Left ventricle myocardium inferior (tissue), 1 donor: ENCODE results near the gene SLC23A3. TPM values are rescaled to one million over a fixed set of nuclear protein-coding genes. Genes with fewer than 3 reads are reported as not detected.

Experiments used
- DNase-seq: peaks from one replicate; pipeline ENCODE4 v3.0.0-alpha.2; 2020
- H3K27ac ChIP-seq: fragments of 200-600 bp; replicated peaks from 2 replicates; pipeline ENCODE4 v1.8.0; 2021
- H3K27me3 ChIP-seq: fragments of 200-600 bp; 2 replicates; pipeline ENCODE4 v1.8.0; 2021; ENCODE audit warnings: low read depth
- H3K36me3 ChIP-seq: fragments of 200-600 bp; 2 replicates; pipeline ENCODE4 v1.8.0; 2021
- H3K4me1 ChIP-seq: fragments of 200-600 bp; 2 replicates; pipeline ENCODE4 v1.8.0; 2021
- H3K4me3 ChIP-seq: fragments of 200-600 bp; 2 replicates; pipeline ENCODE4 v1.8.0; 2021; ENCODE audit warnings: mild to moderate bottlenecking, moderate library complexity
- H3K9me3 ChIP-seq: fragments of 200-600 bp; replicated peaks from 2 replicates; pipeline ENCODE4 v1.8.0; 2021
- CTCF ChIP-seq: fragments of 200-600 bp; IDR thresholded peaks from 2 replicates; pipeline ENCODE4 v1.8.0; 2021; ENCODE audit warnings: antibody characterized with exemption, mild to moderate bottlenecking, borderline replicate concordance
- intact Hi-C: fragments of 100-400 bp; cut with micrococcal nuclease; formaldehyde crosslinking; loops from one replicate; pipeline ENCODE4 v1.11.0; 2022
- total RNA-seq: library from RNA; stranded (reverse); fragmentation: NEBNext Ultra II Directional; extraction: Animal tissue kit (Norgen Biotek cat#: 25700); gene quantifications from one replicate; pipeline ENCODE4 v1.2.1, GENCODE V29; 2021
- donor health status: DM: no; HTN: yes; CAD: no; lungs with severe emphysema.

Gene SLC23A3
- total RNA-seq, 1 donor from 2014 or later = 0.58 TPM

- no peak overlapping the region for H3K27ac ChIP-seq
- no peak for DNase-seq
- no peaks in the 10 kb centered on the region for H3K27me3 ChIP-seq
- peaks cover 60% of the 10 kb centered on the region for H3K36me3 ChIP-seq
- peaks cover 32% of the 10 kb centered on the region for H3K4me1 ChIP-seq
- no peak overlapping the region for H3K4me3 ChIP-seq
- intact Hi-C loops = no loop called here
- TF ChIP-seq CTCF = no peak
- H3K9me3 ChIP-seq = no peaks in the 10 kb centered on the region
These were observed 45.0 kb upstream of the SLC23A3 start for GRCh38 chr2:219214786-219215185.

- peaks cover 62% of the 10 kb centered on the region for H3K36me3 ChIP-seq
- intact Hi-C loops = no loop called here
- DNase-seq = no peak
- TF ChIP-seq CTCF = no peak
- H3K4me3 ChIP-seq = no peak overlapping the region
- no peak overlapping the region for H3K27ac ChIP-seq
- peaks cover 25% of the 10 kb centered on the region for H3K4me1 ChIP-seq
- no peaks in the 10 kb centered on the region for H3K27me3 ChIP-seq
- no peaks in the 10 kb centered on the region for H3K9me3 ChIP-seq
These were observed 44.3 kb upstream of the SLC23A3 start for GRCh38 chr2:219214141-219214540.

- no peak overlapping the region for H3K27ac ChIP-seq
- peaks cover 25% of the 10 kb centered on the region for H3K4me1 ChIP-seq
- H3K36me3 ChIP-seq = peaks cover 68% of the 10 kb centered on the region
- no peak for DNase-seq
- H3K9me3 ChIP-seq = no peaks in the 10 kb centered on the region
- no peaks in the 10 kb centered on the region for H3K27me3 ChIP-seq
- no peak overlapping the region for H3K4me3 ChIP-seq
- intact Hi-C loops = no loop called here
- no peak for TF ChIP-seq CTCF
These were observed 43.8 kb upstream of the SLC23A3 start for GRCh38 chr2:219213486-219214071.

- peaks cover 74% of the 10 kb centered on the region for H3K36me3 ChIP-seq
- H3K27me3 ChIP-seq = no peaks in the 10 kb centered on the region
- no peak for TF ChIP-seq CTCF
- no peak for DNase-seq
- H3K4me1 ChIP-seq = peaks cover 25% of the 10 kb centered on the region
- no peaks in the 10 kb centered on the region for H3K9me3 ChIP-seq
- intact Hi-C loops = no loop called here
- H3K27ac ChIP-seq = no peak overlapping the region
- H3K4me3 ChIP-seq = no peak overlapping the region
These were observed 43.2 kb upstream of the SLC23A3 start for GRCh38 chr2:219213026-219213415.

GRCh38 chr2:219210886-219211362 lies 41.1 kb upstream of the SLC23A3 start:
- Histone ChIP-seq H3K36me3 (peaks cover 72% of the 10 kb centered on the region), H3K4me3 (no peak overlapping the region), H3K27ac (no peak overlapping the region), H3K4me1 (peaks cover 25% of the 10 kb centered on the region), H3K9me3 (no peaks in the 10 kb centered on the region), H3K27me3 (no peaks in the 10 kb centered on the region)
- TF ChIP-seq CTCF = no peak
- DNase-seq = no peak
- intact Hi-C loops = no loop called here
